ENCODE data around the gene NUDT3. TPM values are rescaled to one million over a fixed set of nuclear protein-coding genes. Genes with fewer than 3 reads are reported as not detected.

Gene NUDT3
- total RNA-seq, 1 experiment from 2014 or later, result 10.6 TPM

- in situ Hi-C loops (cut with HindIII; ENCODE audit: low sequenced_read_pairs), result no loop called here
- no peak for DNase-seq (ENCODE audit: low spot score)
Measured at GRCh38 chr6:34310817-34311216, 81.7 kb downstream of the NUDT3 start.

- in situ Hi-C loops (cut with HindIII; ENCODE audit: low sequenced_read_pairs), result no loop called here
- DNase-seq (ENCODE audit: low spot score), result no peak
Measured at GRCh38 chr6:34308483-34308882, 84.0 kb downstream of the NUDT3 start.

- in situ Hi-C loops (cut with HindIII; ENCODE audit: low sequenced_read_pairs), result no loop called here
- DNase-seq (ENCODE audit: low spot score), result peak; percentile 90
Measured at GRCh38 chr6:34305982-34306708, 86.3 kb downstream of the NUDT3 start.

GRCh38 chr6:34305497-34305896 is 87.0 kb downstream of the NUDT3 start:
- in situ Hi-C loops (cut with HindIII; ENCODE audit: low sequenced_read_pairs), result no loop called here
- DNase-seq (ENCODE audit: low spot score), result no peak

GRCh38 chr6:34304164-34304563 is 88.3 kb downstream of the NUDT3 start:
- in situ Hi-C loops (cut with HindIII; ENCODE audit: low sequenced_read_pairs), result no loop called here
- no peak for DNase-seq (ENCODE audit: low spot score)

GRCh38 chr6:34302929-34303328 is 89.5 kb downstream of the NUDT3 start:
- in situ Hi-C loops (cut with HindIII; ENCODE audit: low sequenced_read_pairs), result no loop called here
- no peak for DNase-seq (ENCODE audit: low spot score)

GRCh38 chr6:34301408-34301807 is 91.1 kb downstream of the NUDT3 start:
- in situ Hi-C loops (cut with HindIII; ENCODE audit: low sequenced_read_pairs), result no loop called here
- no peak for DNase-seq (ENCODE audit: low spot score)

- no peak for DNase-seq (ENCODE audit: low spot score)
- in situ Hi-C loops (cut with HindIII; ENCODE audit: low sequenced_read_pairs), result no loop called here
Measured at GRCh38 chr6:34300332-34300751, 92.1 kb downstream of the NUDT3 start.

- peak; percentile 17 for DNase-seq (ENCODE audit: low spot score)
- in situ Hi-C loops (cut with HindIII; ENCODE audit: low sequenced_read_pairs), result no loop called here
Measured at GRCh38 chr6:34298941-34299340, 93.5 kb downstream of the NUDT3 start.

- in situ Hi-C loops (cut with HindIII; ENCODE audit: low sequenced_read_pairs), result no loop called here
- no peak for DNase-seq (ENCODE audit: low spot score)
Measured at GRCh38 chr6:34295721-34296120, 96.7 kb downstream of the NUDT3 start.

- in situ Hi-C loops (cut with HindIII; ENCODE audit: low sequenced_read_pairs), result no loop called here
- no peak for DNase-seq (ENCODE audit: low spot score)
Measured at GRCh38 chr6:34292954-34293353, 99.5 kb downstream of the NUDT3 start.

GRCh38 chr6:34289137-34289536 is 103.3 kb downstream of the NUDT3 start:
- no peak for DNase-seq (ENCODE audit: low spot score)
- in situ Hi-C loops (cut with HindIII; ENCODE audit: low sequenced_read_pairs), result no loop called here

GRCh38 chr6:34288581-34288980 is 103.9 kb downstream of the NUDT3 start:
- no peak for DNase-seq (ENCODE audit: low spot score)
- in situ Hi-C loops (cut with HindIII; ENCODE audit: low sequenced_read_pairs), result no loop called here

GRCh38 chr6:34285448-34286164 is 106.9 kb downstream of the NUDT3 start:
- in situ Hi-C loops (cut with HindIII; ENCODE audit: low sequenced_read_pairs), result no loop called here
- DNase-seq (ENCODE audit: low spot score), result no peak

GRCh38 chr6:34284563-34285447 is 107.7 kb downstream of the NUDT3 start:
- DNase-seq (ENCODE audit: low spot score), result peak; percentile 12
- in situ Hi-C loops (cut with HindIII; ENCODE audit: low sequenced_read_pairs), result no loop called here

GRCh38 chr6:34281702-34282334 is 110.7 kb downstream of the NUDT3 start:
- in situ Hi-C loops (cut with HindIII; ENCODE audit: low sequenced_read_pairs), result no loop called here
- DNase-seq (ENCODE audit: low spot score), result no peak

GRCh38 chr6:34280216-34280615 is 112.3 kb downstream of the NUDT3 start:
- no peak for DNase-seq (ENCODE audit: low spot score)
- in situ Hi-C loops (cut with HindIII; ENCODE audit: low sequenced_read_pairs), result no loop called here

GRCh38 chr6:34278833-34279232 is 113.6 kb downstream of the NUDT3 start:
- in situ Hi-C loops (cut with HindIII; ENCODE audit: low sequenced_read_pairs), result no loop called here
- no peak for DNase-seq (ENCODE audit: low spot score)

- no peak for DNase-seq (ENCODE audit: low spot score)
- in situ Hi-C loops (cut with HindIII; ENCODE audit: low sequenced_read_pairs), result no loop called here
Measured at GRCh38 chr6:34277763-34278112, 114.7 kb downstream of the NUDT3 start.
